ENCODE data around the gene CDK13. TPM values are rescaled to one million over a fixed set of nuclear protein-coding genes. Genes with fewer than 3 reads are reported as not detected.
"Not testable (repeated sequence)": the region's sequence is repeated elsewhere in the genome, so short reads cannot be mapped to it uniquely, and the experiment has no call there.

The CDK13 gene
- total RNA-seq, 1 experiment from 2014 or later = 59.5 TPM

DNA sequence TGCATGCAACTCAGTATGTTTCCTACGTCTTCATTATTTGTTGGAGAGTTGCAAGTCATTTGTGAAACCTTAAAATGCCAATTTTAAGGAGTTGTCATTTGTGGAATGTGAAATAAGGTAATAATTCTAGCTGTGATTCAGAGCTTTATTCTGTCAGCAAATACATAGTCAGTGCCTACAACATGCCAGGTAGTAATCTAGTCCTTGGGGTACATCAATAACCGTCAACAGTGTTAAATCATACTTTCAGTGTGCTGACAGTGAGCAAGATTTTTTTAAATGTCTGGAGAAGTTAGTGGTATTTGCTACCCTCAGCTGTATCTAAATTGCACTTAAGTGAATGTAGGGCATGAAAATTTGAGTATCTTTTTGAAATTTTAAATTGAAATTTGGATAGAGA is 147.7 kb downstream of the CDK13 start:
- DNase-seq (ENCODE audit: low read depth) = no peak

DNA sequence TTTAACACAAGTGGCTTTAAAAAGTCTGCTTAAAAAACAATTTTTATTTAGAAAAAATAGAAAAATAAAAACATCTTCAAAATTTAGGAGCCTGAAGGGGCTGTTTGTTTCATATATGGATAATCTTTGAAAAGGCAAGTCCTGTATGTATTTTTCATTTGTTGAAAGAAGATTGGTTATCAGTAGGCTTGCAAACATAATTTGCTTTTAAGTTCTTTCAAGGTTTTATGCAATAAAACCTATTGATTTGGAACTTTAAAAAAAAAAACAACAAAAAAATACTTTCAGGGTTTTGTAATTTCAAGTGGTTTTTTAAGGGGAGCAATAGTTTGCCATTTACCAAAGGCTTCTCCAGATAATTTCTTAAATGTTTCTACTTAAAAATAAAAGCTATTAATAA is 148.8 kb downstream of the CDK13 start:
- no peak for DNase-seq (ENCODE audit: low read depth)

DNA sequence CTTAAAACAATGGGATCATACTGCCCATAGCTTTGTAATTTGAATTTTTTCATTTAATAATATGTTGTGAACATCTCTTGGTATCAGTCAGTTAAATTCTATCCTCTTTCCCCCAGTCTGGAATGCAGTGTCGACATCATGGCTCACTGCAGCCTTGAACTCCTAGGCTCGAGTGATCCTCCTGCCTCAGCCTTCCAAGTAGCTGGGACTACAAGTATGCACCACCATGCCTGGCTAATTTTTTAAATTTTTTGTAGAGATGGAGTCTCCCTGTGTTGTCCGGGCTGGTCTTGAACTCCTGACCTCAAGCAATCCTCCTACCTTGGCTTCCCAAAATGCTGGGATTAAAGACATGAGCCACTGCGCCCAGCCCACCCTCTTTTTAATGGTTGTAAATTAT is 149.8 kb downstream of the CDK13 start:
- DNase-seq (ENCODE audit: low read depth) = no peak

GRCh38 chr7:40101201-40101600 is 151.1 kb downstream of the CDK13 start:
- no peak for DNase-seq (ENCODE audit: low read depth)

- no peak for DNase-seq (ENCODE audit: low read depth)
Observed at GRCh38 chr7:40102897-40103296, 152.8 kb downstream of the CDK13 start.

DNA sequence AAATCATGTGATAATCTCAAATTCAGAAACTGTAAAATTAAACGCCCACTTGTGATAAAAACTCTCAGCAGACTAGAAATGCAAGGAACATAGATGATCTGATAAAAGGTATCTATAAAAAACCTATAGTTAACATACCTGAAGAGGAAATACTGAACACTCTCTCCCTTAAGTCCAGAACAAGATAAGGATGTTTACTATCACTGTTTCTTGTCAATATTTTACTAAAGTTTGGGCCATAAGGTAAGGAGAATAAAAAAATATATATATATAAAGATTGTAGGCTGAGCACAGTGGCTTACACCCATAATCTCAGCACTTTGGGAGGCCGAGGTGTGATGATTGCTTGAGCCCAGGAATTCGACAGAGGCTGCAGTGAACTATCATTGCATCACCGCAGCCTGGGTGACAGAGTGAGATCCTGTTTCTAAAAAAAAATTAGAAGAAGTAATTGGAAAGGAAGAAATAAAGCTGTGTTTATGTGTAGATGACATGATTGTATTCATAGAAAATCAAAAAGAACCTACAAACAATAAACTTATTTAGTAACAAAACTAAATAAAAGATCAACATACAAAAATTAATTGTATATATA is 155.9 kb downstream of the CDK13 start:
- DNase-seq (ENCODE audit: low read depth) = no peak

DNA sequence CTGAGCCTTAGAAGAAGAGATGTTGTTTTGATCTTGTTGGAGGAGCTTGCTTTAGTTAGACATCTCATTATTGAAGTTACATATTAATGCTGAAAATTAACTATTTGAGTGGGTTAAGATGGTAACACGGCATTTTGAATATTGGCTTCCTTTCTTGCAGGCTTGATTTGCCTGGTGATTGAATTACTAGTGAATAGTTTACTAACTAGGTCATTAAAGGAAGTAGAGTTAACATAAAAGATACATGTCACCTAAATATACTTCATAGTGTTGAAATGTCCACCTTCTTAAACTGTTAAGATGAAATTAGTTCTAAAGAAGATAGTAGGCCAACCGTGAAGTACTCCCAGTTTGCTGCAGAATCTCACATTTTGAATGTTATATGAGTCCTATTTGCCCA is 165.9 kb downstream of the CDK13 start:
- no peak for DNase-seq (ENCODE audit: low read depth)

DNA sequence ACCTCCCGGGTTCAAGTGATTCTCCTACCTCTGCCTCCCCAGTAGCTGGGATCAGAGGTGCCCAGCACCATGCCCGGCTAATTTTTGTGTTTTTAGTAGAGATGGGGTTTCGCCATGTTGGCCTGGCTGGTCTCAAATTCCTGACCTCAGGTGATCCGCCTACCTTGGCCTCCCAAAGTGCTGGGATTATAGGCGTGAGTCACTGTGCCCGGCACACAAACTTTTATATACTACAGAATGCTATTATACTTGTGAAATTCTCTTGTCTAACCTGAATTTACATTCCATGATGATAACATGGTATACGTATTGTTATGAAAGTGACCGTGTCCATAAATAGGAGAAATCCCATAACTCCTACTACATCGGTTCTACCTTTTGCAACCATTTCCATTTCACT is 167.1 kb downstream of the CDK13 start:
- not testable (repeated sequence) for DNase-seq (ENCODE audit: low read depth)

- DNase-seq (ENCODE audit: low read depth) = not testable (repeated sequence)
Observed at GRCh38 chr7:40118201-40118600, 168.1 kb downstream of the CDK13 start.

DNA sequence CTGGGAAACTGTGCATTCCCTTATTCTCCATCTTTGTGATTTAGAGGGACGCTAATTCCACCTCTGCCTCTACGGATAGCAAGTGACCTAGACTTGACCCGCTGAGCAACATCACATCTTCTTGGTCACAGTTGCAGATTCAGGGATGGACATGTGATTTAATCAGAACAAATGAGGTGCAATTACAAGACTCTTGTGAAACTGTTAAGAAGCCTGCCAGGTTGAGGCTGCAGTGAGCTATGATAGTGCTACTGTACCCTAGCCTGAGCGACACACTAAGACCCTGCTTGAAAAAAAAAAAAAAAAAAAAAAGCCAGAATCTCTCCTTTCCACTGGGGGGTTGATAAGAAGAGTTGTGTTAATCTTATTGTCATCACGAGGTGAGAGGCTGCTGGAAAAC is 170.0 kb downstream of the CDK13 start:
- no peak for DNase-seq (ENCODE audit: low read depth)

- not testable (repeated sequence) for DNase-seq (ENCODE audit: low read depth)
Observed at GRCh38 chr7:40122100-40122939, 172.3 kb downstream of the CDK13 start.

DNA sequence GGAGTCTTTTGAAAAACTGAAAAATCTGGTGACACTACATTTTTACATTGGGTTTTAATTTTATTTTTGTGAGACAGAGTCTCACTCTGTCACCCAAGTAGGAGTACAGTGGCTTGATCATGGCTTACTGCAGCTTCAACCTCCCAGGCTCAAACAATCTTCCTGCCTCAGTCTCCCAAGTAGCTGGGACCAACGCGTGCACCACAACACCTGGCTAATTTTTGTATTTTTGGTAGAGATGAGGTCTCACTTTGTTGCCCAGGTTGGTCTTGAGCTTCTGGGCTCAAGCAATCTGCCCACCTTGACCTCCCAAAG is 172.8 kb downstream of the CDK13 start:
- no peak for DNase-seq (ENCODE audit: low read depth)

- peak; percentile 30 for DNase-seq (ENCODE audit: low read depth)
Observed at GRCh38 chr7:40133561-40134427, 183.7 kb downstream of the CDK13 start.

GRCh38 chr7:40134428-40135316 is 184.6 kb downstream of the CDK13 start, which contains the start of the genes MPLKIP and SUGCT:
Gene MPLKIP, minus strand, starts transcription at chr7:40134622. Its CDS starts 55 bp downstream, at chr7:40134567.
Gene SUGCT, plus strand, starts transcription at chr7:40135005.
- DNase-seq (ENCODE audit: low read depth) = peak; percentile 92

DNA sequence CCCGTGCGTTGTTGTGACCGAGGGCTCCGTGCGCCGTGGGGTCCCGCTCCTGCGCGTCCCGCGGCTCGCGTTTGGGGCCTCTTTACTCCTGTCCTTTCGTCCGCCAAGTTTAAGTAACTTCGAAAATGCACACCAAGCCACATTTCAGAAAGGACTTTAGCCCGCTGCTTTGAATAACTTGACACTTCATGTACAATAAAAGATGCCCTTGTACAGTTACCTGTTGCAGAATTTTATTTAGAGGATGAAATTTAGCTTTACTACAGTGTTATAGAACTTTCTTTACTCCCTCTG is 185.2 kb downstream of the CDK13 start:
- DNase-seq (ENCODE audit: low read depth) = no peak

DNA sequence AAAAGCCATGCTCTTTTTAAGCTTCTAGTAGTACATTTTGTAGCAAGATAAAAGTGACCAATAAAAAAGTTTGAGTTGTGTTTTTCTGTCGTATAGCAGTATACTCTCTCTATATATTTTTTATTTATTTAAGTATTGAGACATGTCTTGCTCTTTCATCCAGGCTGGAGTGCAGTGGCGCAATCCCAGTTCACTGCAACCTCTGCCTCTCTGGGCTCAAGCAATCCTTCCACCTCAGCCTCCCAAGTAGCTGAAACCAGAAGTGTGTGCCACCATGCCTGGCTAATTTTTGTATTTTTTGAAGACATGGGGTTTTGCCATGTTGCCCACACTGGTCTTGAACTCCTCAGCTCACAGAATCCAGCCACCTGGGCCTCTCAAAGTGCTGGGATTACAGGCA is 187.5 kb downstream of the CDK13 start:
- no peak for DNase-seq (ENCODE audit: low read depth)

DNA sequence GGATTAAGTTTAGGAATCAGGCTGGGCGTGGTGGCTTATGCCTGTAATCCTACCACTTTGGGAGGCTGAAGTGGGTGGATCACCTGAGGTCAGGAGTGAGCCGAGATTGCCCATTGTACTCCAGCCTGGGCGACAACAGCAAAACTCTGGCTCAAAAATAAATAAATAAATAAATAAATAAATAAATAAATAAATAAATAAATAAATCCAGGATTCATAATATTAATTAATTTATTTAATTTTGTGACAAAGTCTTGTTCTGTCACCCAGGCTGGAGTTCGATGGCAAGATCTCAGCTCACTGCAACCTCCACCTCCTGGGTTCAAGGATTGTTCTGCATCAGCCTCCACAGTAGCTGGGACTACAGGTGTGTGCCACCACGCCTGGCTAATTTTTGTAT is 188.9 kb downstream of the CDK13 start:
- DNase-seq (ENCODE audit: low read depth) = no peak

DNA sequence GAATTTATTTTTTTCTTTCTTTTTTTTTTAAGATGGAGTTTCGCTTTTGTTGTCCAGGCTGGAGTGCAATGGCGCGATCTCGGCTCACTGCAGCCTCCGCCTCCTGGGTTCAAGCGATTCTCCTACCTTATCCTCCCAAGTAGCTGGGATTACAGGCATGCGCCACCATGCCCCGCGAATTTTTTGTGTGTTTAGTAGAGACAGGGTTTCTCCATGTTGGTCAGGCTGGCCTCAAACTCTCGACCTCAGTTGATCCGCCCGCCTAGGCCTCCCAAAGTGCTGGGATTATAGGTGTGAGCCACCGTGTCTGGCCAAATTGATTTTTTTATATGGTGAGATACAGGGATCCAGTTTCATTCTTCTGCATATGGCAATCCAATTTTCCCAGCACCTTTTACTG is 189.8 kb downstream of the CDK13 start:
- not testable (repeated sequence) for DNase-seq (ENCODE audit: low read depth)

DNA sequence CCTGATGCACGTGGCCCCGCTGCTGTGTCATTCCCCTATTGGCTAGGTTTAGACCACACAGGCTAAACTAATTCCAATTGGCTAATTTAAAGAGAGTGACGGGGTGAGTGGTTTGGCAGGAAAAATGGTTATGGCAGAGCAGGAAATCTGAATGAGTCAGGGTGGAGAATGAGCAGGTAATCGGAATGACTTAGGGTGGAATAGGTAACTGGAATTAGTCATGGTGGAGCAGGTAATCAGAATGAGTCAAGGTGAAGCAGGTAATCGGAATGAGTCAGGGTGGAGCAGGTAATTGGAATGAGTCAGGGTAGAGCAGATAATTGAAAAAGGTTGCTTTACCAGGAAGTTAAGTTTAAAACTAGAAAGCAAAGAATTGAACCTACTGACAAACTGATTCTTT is 191.9 kb downstream of the CDK13 start:
- not testable (repeated sequence) for DNase-seq (ENCODE audit: low read depth)

- DNase-seq (ENCODE audit: low read depth) = not testable (repeated sequence)
Observed at GRCh38 chr7:40145596-40146130, 195.6 kb downstream of the CDK13 start.
